ENCODE data around the gene XDH.

DNA sequence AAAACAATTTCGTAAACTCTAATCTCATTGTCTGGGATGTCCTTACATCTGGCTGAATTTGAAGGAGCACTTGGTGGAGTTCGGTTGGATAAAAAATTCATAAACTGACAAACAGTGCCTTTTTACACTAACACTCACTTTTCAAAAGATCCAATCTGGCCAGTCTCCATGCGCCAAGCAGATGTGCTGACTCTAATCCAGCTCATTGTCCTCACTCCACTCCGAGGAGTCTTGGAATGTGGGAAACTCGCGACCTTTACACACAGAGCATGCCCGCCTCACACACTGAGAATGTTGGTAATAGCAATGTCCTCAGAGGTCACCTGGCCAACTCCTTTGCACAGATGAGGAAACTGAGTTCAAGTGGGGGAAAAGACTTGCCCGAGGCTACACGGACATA lies 66.8 kb downstream of the XDH start:
- TF ChIP-seq, protein P1, sequence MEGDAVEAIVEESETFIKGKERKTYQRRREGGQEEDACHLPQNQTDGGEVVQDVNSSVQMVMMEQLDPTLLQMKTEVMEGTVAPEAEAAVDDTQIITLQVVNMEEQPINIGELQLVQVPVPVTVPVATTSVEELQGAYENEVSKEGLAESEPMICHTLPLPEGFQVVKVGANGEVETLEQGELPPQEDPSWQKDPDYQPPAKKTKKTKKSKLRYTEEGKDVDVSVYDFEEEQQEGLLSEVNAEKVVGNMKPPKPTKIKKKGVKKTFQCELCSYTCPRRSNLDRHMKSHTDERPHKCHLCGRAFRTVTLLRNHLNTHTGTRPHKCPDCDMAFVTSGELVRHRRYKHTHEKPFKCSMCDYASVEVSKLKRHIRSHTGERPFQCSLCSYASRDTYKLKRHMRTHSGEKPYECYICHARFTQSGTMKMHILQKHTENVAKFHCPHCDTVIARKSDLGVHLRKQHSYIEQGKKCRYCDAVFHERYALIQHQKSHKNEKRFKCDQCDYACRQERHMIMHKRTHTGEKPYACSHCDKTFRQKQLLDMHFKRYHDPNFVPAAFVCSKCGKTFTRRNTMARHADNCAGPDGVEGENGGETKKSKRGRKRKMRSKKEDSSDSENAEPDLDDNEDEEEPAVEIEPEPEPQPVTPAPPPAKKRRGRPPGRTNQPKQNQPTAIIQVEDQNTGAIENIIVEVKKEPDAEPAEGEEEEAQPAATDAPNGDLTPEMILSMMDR (IDR thresholded peaks at IDR 0.05) = no peak
- no peak for TF ChIP-seq POLR2A (IDR thresholded peaks at IDR 0.05)
- TF ChIP-seq POLR2AphosphoS5 (IDR thresholded peaks at IDR 0.05) = no peak

Data from suprapubic skin (tissue), 4 donors.